GM18499 (cell line): ENCODE data around the gene LRRC45.

Source experiments
- ATAC-seq: cut with Tn5 transposase; IDR thresholded peaks from one replicate; pipeline ENCODE4 v1.9.1; 2021; ENCODE audit warnings: moderate number of reproducible peaks; ENCODE audit not compliant: insufficient read depth, unreplicated experiment

Gene LRRC45

DNA sequence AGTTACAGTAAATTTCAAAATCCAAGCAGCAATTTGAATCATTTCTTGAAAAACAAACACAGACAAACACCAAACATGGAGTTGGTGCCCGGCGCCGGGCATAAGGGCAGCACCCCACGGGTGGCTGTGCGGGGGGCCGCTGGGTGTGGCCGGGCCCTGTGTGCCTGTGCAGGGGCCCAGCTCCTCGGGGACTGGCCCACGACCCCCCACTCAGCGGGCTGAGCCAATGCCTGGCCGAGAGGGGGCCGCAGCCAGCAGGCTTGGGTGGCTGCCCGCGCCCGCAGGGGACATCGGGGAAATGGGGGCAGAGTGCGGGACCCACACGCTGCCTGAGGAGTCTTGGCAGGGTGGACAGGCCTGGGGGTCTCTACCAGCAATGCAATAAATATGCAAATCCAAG lies 55.3 kb downstream of the LRRC45 start:
- ATAC-seq: no peak

DNA sequence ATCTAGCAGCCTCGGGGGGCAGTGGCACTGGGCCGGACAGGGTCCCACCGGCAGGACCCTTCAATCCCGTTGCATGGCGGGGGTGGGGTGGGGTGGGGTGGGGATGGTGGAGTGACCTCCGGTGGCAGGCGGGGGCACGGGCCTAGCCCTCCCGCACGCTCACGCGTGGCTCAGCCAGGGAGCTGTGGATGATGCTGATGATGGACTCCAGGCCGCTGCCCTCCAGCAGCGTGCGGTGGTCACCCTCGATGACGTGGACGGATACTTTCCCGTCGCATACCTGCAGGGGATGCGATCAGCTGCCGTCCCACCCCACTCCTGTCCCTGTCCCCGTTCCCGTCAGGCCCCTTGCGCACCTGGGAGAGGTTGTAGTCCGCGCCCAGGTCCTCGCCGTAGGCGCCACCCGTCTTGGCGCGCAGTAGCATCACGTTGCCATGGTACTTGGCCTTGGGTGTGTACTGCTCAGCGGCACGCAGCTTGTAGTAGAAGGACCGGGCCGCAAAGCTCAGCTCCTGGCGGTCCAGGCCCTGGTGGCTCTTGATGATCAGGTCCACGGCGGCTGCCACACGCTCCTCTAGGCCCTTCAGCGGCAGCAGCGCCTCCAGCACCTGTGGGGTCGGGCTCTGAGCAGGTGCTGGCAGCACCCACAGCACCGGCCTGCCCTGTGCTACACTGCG lies 56.0 kb downstream of the LRRC45 start:
- ATAC-seq: no peak

DNA sequence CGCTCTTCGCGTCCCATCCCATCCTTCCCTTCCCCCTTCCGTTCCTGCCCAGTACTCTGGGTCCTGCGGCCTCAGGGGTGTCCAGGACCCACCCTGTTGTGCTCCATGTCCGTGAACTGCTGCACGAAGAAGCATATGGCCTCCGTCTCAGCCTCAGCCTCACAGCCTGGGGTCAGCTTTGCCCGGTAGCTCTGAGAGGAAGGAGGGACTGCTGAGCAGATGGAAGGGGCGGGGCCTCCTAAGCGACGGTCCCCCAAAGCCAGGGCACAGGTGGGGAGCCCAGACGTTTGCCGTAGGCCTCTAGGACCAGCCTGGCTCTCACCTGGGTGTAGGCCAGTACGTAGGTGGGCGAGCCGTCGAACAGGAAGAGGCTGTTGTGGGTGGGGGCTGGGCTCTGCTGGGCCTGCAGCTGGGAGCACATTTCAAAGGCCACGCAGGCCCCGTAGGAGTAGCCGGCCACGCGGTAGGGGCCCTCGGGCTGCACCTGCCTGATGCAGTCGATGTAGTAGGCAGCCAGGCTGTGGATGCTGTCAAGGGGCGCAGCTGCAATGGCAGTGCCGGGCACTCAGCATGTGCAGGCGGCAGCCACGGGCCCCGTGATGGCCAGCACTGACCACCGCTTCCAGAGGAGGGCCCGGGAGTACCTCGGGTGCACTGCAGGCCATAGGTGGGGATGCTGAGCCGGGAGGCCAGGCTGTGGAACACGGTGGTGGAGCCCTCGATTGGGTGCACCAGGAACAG lies 57.1 kb downstream of the LRRC45 start:
- ATAC-seq: no peak
